DMS114 treated with DMSO at 0.1 percent for 48 hours (cell line): ENCODE results near the gene TUBA4B.

Source experiments
- DNase-seq: peaks from one replicate; lab custom pipeline; 2025; ENCODE audit not compliant: unreplicated experiment; lab: John Stamatoyannopoulos, UW

TUBA4B gene

GRCh38 chr2:219290381-219291171 lies 37.5 kb downstream of the TUBA4B start:
- no peak for DNase-seq

GRCh38 chr2:219291394-219291793 lies 38.4 kb downstream of the TUBA4B start:
- no peak for DNase-seq

GRCh38 chr2:219291910-219292490 lies 39.0 kb downstream of the TUBA4B start:
- DNase-seq, result no peak

GRCh38 chr2:219292616-219293015 lies 39.6 kb downstream of the TUBA4B start:
- no peak for DNase-seq

- no peak for DNase-seq
These were observed 40.7 kb downstream of the TUBA4B start for GRCh38 chr2:219293736-219294231.

GRCh38 chr2:219294356-219295351 lies 41.6 kb downstream of the TUBA4B start:
- DNase-seq, result peak; percentile 60

- DNase-seq, result no peak
These were observed 43.1 kb downstream of the TUBA4B start for GRCh38 chr2:219296142-219296541.

GRCh38 chr2:219296631-219297391 lies 43.8 kb downstream of the TUBA4B start:
- no peak for DNase-seq

GRCh38 chr2:219297766-219298456 lies 44.9 kb downstream of the TUBA4B start:
- no peak for DNase-seq

- peak; percentile 42 for DNase-seq
These were observed 45.8 kb downstream of the TUBA4B start for GRCh38 chr2:219298759-219299371.

- no peak for DNase-seq
These were observed 46.3 kb downstream of the TUBA4B start for GRCh38 chr2:219299372-219299760.

GRCh38 chr2:219300022-219300421 lies 47.0 kb downstream of the TUBA4B start:
- no peak for DNase-seq

GRCh38 chr2:219302412-219302968 lies 49.4 kb downstream of the TUBA4B start:
- DNase-seq, result no peak

- no peak for DNase-seq
These were observed 51.2 kb downstream of the TUBA4B start for GRCh38 chr2:219304223-219304622.

- no peak for DNase-seq
These were observed 53.0 kb downstream of the TUBA4B start for GRCh38 chr2:219306047-219306446.

GRCh38 chr2:219308142-219309101 lies 55.4 kb downstream of the TUBA4B start:
- DNase-seq, result peak; percentile 12

GRCh38 chr2:219309278-219309677 lies 56.2 kb downstream of the TUBA4B start, which contains the start of gene PTPRN:
TSS of gene PTPRN (minus strand) at chr2:219309401. CDS start at chr2:219309332, 69 bp downstream.
- DNase-seq, result peak; percentile 37
